SK-N-SH treated with all-trans-retinoic acid at 6 μM for 48 hours (cell line): ENCODE results near the gene ATP6V0D1.

Experiments
- ATAC-seq: fragments of 200-7000 bp; cut with Tn5 transposase; 3 replicates; pipeline ENCODE4 v1.9.1; 2020; ENCODE audit warnings: mild to moderate bottlenecking, moderate library complexity
- ARNTL ChIP-seq: fragments of 450-650 bp; formaldehyde crosslinking; IDR thresholded peaks from 2 replicates; pipeline ENCODE4 v1.5.0; 2020; ENCODE audit warnings: low read depth, mild to moderate bottlenecking, moderate library complexity, borderline replicate concordance
- CREB5 ChIP-seq: fragments of 250-450 bp; sonication (Bioruptor Pico); IDR thresholded peaks from 2 replicates; pipeline ENCODE4 v1.5.1; 2020; ENCODE audit warnings: low read depth, mild to moderate bottlenecking, moderate library complexity
- ESRRG ChIP-seq: fragments of 250-450 bp; sonication (Bioruptor Pico); IDR thresholded peaks from 2 replicates; pipeline ENCODE4 v1.6.1; 2021; ENCODE audit warnings: mild to moderate bottlenecking
- GLIS3 ChIP-seq: fragments of 250-450 bp; sonication (Bioruptor Pico); IDR thresholded peaks from 2 replicates; pipeline ENCODE4 v1.5.0; 2020; ENCODE audit warnings: mild to moderate bottlenecking, moderate library complexity
- POU6F1 ChIP-seq: fragments of 250-450 bp; sonication (Bioruptor Pico); IDR thresholded peaks from 2 replicates; pipeline ENCODE4 v1.8.0; 2021; ENCODE audit warnings: low read depth, mild to moderate bottlenecking, moderate library complexity, borderline replicate concordance
- PPARA ChIP-seq: fragments of 250-450 bp; sonication (Bioruptor Pico); IDR thresholded peaks from 2 replicates; pipeline ENCODE4 v1.5.0; 2020; ENCODE audit warnings: mild to moderate bottlenecking, borderline replicate concordance
- RARB ChIP-seq: fragments of 250-450 bp; sonication (Bioruptor Pico); IDR thresholded peaks from 2 replicates; pipeline ENCODE4 v1.8.0; 2021; ENCODE audit warnings: mild to moderate bottlenecking, moderate library complexity
- SNAI2 ChIP-seq: fragments of 250-450 bp; sonication (Bioruptor Pico); IDR thresholded peaks from 2 replicates; pipeline ENCODE4 v1.5.0; 2020; ENCODE audit warnings: mild to moderate bottlenecking, moderate library complexity
- TCF4 ChIP-seq: fragments of 250-450 bp; sonication (Bioruptor Pico); IDR thresholded peaks from 2 replicates; pipeline ENCODE4 v1.8.0; 2021; ENCODE audit warnings: mild to moderate bottlenecking, moderate library complexity, borderline replicate concordance
- ZFP3 ChIP-seq: fragments of 250-450 bp; sonication (Bioruptor Pico); IDR thresholded peaks from 2 replicates; pipeline ENCODE4 v1.5.0; 2020; ENCODE audit warnings: mild to moderate bottlenecking, moderate library complexity
- ZFP30 ChIP-seq: fragments of 450-650 bp; formaldehyde crosslinking; IDR thresholded peaks from 2 replicates; pipeline ENCODE4 v1.5.0; 2022; ENCODE audit warnings: mild to moderate bottlenecking, moderate library complexity
- ZNF565 ChIP-seq: fragments of 450-650 bp; formaldehyde crosslinking; conservative IDR thresholded peaks from 2 replicates; pipeline ENCODE4 v1.5.0; 2020; ENCODE audit warnings: low read depth, mild to moderate bottlenecking, moderate library complexity
- ZNF70 ChIP-seq: fragments of 450-650 bp; formaldehyde crosslinking; IDR thresholded peaks from 2 replicates; pipeline ENCODE4 v1.5.0; 2020; ENCODE audit warnings: mild to moderate bottlenecking, moderate library complexity
- ZNF8 ChIP-seq: fragments of 450-650 bp; formaldehyde crosslinking; IDR thresholded peaks from 2 replicates; pipeline ENCODE4 v1.5.0; 2020; ENCODE audit warnings: mild to moderate bottlenecking, moderate library complexity
- TF ChIP-seq, protein P1 (sequence below): fragments of 250-450 bp; sonication (Bioruptor Pico); IDR thresholded peaks from 2 replicates; pipeline ENCODE4 v1.8.0; 2020; ENCODE audit warnings: mild to moderate bottlenecking, moderate library complexity, borderline replicate concordance
- TF ChIP-seq, protein P2 (sequence below): fragments of 250-450 bp; sonication (Bioruptor Pico); IDR thresholded peaks from 2 replicates; pipeline ENCODE4 v1.5.1; 2021; ENCODE audit warnings: mild to moderate bottlenecking, moderate library complexity
- TF ChIP-seq, protein P3 (sequence below): fragments of 250-450 bp; sonication (Bioruptor Pico); IDR thresholded peaks from 2 replicates; pipeline ENCODE4 v1.5.0; 2020; ENCODE audit warnings: mild to moderate bottlenecking, moderate library complexity

The ATP6V0D1 gene

DNA sequence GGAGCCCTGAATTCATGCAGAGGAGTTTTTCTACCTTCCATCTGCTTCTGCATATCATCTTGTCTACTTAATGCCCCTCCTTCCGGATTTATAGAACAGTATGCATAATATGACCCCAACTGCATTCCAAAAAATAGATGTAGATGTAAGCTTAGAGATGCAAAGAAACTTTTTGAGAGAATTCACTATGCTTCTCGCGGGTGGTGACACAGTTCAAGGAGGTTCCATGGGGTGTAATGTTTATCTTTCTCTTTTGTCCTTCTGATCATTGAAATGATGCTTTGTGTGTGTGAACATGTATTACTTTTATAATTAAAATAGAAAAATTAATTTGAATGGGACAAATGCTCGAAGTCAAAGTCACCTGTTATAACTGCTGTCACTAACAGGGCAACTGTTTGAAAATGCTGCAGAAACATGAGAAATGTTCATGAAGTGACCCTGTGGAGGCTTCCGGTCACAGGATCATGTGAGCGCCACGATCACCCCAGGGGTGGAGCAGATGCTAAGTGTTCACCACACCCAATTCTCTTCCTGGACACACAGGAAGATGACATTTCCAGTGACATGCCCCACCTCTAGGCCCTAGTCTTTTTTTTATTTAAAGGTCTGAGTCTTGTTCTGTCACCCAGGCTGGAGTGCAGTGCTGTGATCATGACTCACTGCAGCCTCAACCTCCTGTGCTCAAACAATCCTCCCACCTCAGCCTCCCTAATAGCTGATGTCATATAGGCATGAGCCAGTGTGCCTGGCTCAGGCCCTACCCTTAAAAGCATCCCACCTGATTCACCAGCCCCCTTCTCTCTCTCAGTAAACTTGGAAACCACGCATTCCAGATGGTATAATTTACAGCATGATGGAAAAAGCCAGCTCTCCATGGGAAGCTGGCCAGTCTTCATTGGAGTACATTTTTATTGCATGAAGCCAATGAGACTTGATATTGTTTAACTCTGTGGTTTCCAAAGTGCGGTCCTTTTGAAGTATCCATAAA is 23.4 kb upstream of the ATP6V0D1 start:
- no peak for TF ChIP-seq ZNF70 (CRISPR knock-in tag)
- TF ChIP-seq ZNF8 (CRISPR knock-in tag) = no peak
- TF ChIP-seq, protein P1, sequence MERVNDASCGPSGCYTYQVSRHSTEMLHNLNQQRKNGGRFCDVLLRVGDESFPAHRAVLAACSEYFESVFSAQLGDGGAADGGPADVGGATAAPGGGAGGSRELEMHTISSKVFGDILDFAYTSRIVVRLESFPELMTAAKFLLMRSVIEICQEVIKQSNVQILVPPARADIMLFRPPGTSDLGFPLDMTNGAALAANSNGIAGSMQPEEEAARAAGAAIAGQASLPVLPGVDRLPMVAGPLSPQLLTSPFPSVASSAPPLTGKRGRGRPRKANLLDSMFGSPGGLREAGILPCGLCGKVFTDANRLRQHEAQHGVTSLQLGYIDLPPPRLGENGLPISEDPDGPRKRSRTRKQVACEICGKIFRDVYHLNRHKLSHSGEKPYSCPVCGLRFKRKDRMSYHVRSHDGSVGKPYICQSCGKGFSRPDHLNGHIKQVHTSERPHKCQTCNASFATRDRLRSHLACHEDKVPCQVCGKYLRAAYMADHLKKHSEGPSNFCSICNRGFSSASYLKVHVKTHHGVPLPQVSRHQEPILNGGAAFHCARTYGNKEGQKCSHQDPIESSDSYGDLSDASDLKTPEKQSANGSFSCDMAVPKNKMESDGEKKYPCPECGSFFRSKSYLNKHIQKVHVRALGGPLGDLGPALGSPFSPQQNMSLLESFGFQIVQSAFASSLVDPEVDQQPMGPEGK (CRISPR knock-in tag) = no peak
- TF ChIP-seq CREB5 = no peak
- TF ChIP-seq ESRRG (CRISPR knock-in tag) = no peak

GRCh38 chr16:67499106-67499505 is 18.1 kb upstream of the ATP6V0D1 start:
- TF ChIP-seq ZNF70 (CRISPR knock-in tag) = no peak
- no peak for TF ChIP-seq ZNF8 (CRISPR knock-in tag)
- no peak for ATAC-seq

More for the DNA sequence above, 23.4 kb upstream of the ATP6V0D1 start:
- no peak for ATAC-seq

GRCh38 chr16:67490335-67491096 is 9.6 kb upstream of the ATP6V0D1 start:
- ATAC-seq = no peak
- TF ChIP-seq ARNTL (CRISPR knock-in tag) (no peak), ZFP3 (no peak), ESRRG (CRISPR knock-in tag) (no peak), ZNF70 (CRISPR knock-in tag) (no peak), ZFP30 (no peak), GLIS3 (CRISPR knock-in tag) (no peak), SNAI2 (CRISPR knock-in tag) (no peak), RARB (CRISPR knock-in tag) (no peak), ZNF565 (no peak), POU6F1 (no peak), PPARA (CRISPR knock-in tag) (no peak), TCF4 (CRISPR knock-in tag) (no peak)
- TF ChIP-seq, protein P1 (CRISPR knock-in tag) = no peak
- TF ChIP-seq, protein P2, sequence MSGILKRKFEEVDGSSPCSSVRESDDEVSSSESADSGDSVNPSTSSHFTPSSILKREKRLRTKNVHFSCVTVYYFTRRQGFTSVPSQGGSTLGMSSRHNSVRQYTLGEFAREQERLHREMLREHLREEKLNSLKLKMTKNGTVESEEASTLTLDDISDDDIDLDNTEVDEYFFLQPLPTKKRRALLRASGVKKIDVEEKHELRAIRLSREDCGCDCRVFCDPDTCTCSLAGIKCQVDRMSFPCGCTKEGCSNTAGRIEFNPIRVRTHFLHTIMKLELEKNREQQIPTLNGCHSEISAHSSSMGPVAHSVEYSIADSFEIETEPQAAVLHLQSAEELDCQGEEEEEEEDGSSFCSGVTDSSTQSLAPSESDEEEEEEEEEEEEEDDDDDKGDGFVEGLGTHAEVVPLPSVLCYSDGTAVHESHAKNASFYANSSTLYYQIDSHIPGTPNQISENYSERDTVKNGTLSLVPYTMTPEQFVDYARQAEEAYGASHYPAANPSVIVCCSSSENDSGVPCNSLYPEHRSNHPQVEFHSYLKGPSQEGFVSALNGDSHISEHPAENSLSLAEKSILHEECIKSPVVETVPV (CRISPR knock-in tag) = no peak
- TF ChIP-seq, protein P3, sequence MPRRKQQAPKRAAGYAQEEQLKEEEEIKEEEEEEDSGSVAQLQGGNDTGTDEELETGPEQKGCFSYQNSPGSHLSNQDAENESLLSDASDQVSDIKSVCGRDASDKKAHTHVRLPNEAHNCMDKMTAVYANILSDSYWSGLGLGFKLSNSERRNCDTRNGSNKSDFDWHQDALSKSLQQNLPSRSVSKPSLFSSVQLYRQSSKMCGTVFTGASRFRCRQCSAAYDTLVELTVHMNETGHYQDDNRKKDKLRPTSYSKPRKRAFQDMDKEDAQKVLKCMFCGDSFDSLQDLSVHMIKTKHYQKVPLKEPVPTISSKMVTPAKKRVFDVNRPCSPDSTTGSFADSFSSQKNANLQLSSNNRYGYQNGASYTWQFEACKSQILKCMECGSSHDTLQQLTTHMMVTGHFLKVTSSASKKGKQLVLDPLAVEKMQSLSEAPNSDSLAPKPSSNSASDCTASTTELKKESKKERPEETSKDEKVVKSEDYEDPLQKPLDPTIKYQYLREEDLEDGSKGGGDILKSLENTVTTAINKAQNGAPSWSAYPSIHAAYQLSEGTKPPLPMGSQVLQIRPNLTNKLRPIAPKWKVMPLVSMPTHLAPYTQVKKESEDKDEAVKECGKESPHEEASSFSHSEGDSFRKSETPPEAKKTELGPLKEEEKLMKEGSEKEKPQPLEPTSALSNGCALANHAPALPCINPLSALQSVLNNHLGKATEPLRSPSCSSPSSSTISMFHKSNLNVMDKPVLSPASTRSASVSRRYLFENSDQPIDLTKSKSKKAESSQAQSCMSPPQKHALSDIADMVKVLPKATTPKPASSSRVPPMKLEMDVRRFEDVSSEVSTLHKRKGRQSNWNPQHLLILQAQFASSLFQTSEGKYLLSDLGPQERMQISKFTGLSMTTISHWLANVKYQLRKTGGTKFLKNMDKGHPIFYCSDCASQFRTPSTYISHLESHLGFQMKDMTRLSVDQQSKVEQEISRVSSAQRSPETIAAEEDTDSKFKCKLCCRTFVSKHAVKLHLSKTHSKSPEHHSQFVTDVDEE (CRISPR knock-in tag) = no peak
- TF ChIP-seq, all 23 proteins: peak for 0
